SU-DHL-6 (cell line): ENCODE results near the gene SYT4.

ENCODE experiments used
- CTCF ChIP-seq: fragments of 200-600 bp; sonication (generic); IDR thresholded peaks from one replicate; pipeline ENCODE4 v1.5.1; 2017; ENCODE audit warnings: antibody characterized with exemption, mild to moderate bottlenecking, low read length, moderate library complexity; ENCODE audit not compliant: insufficient read depth, poor library complexity, severe bottlenecking
- EZH2phosphoT487 ChIP-seq: fragments of 200-600 bp; sonication (generic), shearing (Covaris generic); conservative IDR thresholded peaks from 2 replicates; pipeline ENCODE4 v1.6.1; 2018; ENCODE audit warnings: mild to moderate bottlenecking, antibody characterized with exemption, low read length, moderate library complexity, mixed read lengths

- TF ChIP-seq CTCF (no peak), EZH2phosphoT487 (no peak)
Observed at GRCh38 chr18:43220691-43221090, 56.6 kb downstream of the SYT4 start.
